GM13976 (cell line): ENCODE results near the gene ANKRD61.
A peak's percentile ranks its signal among the peaks of the same experiment; 100 is the strongest.
"Not testable (repeated sequence)": the region's sequence is repeated elsewhere in the genome, so short reads cannot be mapped to it uniquely, and the experiment has no call there.

Experiments
- DNase-seq: peaks from one replicate; pipeline ENCODE4 v3.0.0; 2012; ENCODE audit warnings: low spot score
- CTCF ChIP-seq: IDR thresholded peaks from 2 replicates; pipeline ENCODE4 v1.5.1; 2012; ENCODE audit warnings: borderline replicate concordance, mild to moderate bottlenecking; ENCODE audit not compliant: insufficient read depth; ENCODE audit errors: extremely low read depth, missing control alignments, control extremely low read depth
- in situ Hi-C: fragments of 300-500 bp; cut with MboI; formaldehyde crosslinking; loops from one replicate; pipeline ENCODE4 v1.12.0; 2022; ENCODE audit warnings: low sequenced_read_pairs, mixed read lengths, inconsistent platforms; ENCODE audit not compliant: unreplicated experiment

Gene ANKRD61

DNA sequence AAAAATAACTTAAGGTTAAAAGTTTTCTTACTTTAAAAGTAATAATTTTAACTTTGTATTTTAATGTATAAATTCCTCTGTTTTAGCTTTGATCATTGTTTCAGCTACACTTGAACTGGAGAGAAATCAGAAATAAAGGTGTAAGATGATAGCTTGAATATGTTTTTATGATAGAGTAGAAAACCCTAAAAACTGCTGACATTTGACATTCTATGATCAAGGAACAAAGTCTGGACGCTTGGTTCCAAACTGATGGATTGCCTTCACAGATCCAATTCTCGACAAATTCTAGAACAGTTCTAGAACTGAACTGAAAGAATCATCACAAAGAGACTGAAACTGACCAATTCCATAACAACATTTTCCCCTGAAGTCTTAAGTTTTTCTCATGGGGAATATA is at the start of gene ANKRD61:
Gene ANKRD61 (plus strand): TSS at position 389 of the 400 bp plus-strand sequence. CDS start 0 bp downstream, at position 389.
- no peak for TF ChIP-seq CTCF
- no peak for DNase-seq
- in situ Hi-C loops = no loop called here

- DNase-seq, in situ Hi-C loops: not testable (repeated sequence)
Measured at GRCh38 chr7:5987061-5987460, 44.1 kb upstream of the ANKRD61 start.

DNA sequence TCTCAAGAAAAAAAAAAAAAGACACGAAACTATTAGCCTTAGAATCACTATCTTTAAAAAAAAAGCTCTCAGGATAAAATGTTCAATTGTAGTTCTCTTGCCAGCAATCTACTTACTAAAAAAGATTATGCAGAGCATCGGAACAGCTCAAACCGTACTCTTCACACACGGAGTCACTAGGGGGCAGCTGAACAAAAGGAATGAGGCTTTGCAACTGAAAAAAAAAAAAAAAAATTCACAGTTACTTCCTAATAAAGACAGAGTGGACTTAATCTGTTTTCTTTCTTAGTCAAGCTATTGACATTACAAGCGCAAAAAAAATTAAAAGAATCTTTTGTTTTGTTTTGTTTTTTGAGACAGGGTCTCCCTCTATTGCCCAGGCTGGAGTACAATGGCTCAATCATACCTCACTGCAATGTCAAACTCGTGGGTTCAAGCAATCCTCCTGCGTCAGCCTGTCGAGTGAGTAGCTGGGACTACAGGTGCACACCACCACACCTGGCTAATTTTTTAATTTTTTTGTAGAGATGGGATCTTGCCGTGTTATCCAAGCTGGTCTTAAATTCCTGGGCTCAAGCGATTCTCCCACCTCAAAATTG is 33.9 kb upstream of the ANKRD61 start:
- in situ Hi-C loops = no loop called here
- peak; percentile 56 for DNase-seq
- peak; percentile 38 for TF ChIP-seq CTCF

GRCh38 chr7:6007386-6007785 is 23.8 kb upstream of the ANKRD61 start:
- in situ Hi-C loops = no loop called here
- no peak for DNase-seq
- TF ChIP-seq CTCF = no peak

DNA sequence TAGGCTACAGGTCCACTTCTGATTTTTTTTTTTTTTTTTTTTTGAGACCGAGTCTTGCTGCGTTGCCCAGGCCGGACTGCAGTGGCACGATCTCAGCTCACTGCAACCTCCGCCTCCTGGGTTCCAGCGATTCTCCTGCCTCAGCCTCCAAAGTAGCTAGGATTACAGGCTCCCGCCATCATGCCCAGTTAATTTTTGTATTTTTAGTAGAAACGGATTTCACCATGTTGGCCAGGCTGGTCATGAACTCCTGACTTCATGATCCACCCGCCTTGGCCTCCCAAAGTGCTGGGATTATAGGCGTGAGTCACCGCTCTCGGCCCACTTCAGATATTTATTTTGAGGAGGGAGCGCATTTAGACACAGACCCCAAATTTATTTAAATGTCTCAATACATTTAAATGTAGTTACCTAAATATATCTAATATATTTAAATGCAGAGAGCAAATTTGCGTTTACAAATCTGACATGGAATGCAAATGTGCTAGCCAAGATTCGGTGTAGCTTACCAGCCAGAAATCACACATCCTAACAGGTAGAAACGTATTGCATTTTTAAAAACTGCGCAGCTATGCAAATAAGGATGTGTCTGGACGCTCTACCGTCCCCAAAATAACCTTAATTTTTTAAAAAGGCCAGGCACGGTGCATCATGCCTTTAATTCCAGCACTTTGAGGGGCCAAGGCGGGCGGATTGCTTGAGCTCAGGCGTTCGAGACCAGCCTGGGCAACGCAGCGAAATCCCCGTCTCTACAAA is 23.2 kb upstream of the ANKRD61 start:
- DNase-seq, in situ Hi-C loops: not testable (repeated sequence)

DNA sequence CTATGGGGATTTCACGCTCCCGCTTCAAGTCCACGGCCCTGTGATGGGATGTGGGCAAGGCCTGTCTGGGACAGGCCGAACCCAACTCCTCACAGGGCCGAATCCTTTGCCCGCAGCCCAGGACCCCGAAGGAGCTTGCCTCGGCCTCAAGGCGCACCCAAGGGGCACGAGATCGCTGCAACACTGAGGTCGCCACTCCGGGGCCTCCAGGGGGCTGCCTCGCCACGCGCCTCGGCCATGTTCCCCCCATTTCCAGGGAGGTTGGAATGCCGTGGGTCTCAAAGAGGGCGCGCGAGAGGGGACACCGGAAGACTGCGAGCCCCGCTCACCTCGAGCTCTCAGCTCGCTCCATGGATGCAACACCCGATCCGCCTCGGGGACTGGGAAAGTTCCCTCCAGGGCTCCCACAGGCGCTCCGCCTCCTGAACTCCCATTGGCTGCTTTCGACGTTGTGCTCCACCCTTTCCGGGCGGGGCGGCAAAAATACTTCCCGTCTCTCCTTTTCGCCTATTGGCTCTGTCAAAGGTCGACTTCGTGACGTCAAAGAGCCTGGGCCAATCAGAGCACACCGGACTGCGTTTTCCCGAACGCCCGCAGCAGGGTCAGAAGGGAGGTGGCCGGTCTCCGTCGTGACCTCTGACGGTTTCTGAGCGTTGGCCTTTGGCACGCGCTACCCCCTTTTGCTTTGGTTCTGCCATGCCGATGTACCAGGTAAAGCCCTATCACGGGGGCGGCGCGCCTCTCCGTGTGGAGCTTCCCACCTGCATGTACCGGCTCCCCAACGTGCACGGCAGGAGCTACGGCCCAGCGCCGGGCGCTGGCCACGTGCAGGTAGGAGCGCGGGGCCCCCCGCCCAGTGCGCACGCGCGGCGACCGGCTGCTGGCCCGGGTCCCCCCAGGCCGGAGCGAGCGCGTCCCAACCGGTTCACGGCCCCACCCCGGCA is 22.2 kb upstream of the ANKRD61 start, which contains the start of the genes AIMP2 and PMS2:
Gene AIMP2 (plus strand): TSS at position 605 of the 944 bp plus-strand sequence. CDS start 92 bp downstream, at position 697.
Gene PMS2 (minus strand): TSS at position 382 of the 944 bp plus-strand sequence. CDS start 30 bp downstream, at position 352.
- peak; percentile 94 for DNase-seq
- peak; percentile 5 for TF ChIP-seq CTCF
- in situ Hi-C loops = no loop called here

GRCh38 chr7:6010370-6010769 is 20.8 kb upstream of the ANKRD61 start:
- in situ Hi-C loops, DNase-seq: not testable (repeated sequence)
